NB4 (cell line): ENCODE results near the gene PDE11A.

Source experiments
- POLR2A ChIP-seq: IDR thresholded peaks from 2 replicates; pipeline ENCODE4 v1.6.1; 2011; ENCODE audit warnings: mild to moderate bottlenecking; ENCODE audit not compliant: insufficient read length; ENCODE audit errors: extremely low read depth
- TF ChIP-seq, protein P1 (sequence below): IDR thresholded peaks from one replicate; pipeline ENCODE4 v1.5.1; 2012; ENCODE audit warnings: low read depth, low read length

DNA sequence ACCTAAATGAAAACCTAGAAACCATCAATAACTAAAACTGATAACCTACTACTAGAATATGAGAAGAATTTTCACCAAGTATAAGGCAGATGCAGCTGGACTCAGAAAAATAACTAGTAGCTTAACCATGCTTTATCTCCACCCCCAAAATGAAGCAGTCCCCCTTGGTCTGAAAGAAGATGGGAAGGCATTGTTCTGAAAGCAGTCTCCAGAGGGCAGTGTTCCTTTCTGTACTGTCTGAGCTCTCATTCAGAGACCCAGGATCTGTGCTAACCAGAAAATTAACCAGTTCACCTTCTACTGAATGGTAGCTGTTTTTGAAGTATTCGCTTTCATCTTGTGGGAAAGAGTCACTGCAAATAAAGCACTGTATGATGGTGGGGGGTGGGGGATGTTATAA, 273.0 kb downstream of the PDE11A start:
- TF ChIP-seq POLR2A: no peak
- TF ChIP-seq, protein P1, sequence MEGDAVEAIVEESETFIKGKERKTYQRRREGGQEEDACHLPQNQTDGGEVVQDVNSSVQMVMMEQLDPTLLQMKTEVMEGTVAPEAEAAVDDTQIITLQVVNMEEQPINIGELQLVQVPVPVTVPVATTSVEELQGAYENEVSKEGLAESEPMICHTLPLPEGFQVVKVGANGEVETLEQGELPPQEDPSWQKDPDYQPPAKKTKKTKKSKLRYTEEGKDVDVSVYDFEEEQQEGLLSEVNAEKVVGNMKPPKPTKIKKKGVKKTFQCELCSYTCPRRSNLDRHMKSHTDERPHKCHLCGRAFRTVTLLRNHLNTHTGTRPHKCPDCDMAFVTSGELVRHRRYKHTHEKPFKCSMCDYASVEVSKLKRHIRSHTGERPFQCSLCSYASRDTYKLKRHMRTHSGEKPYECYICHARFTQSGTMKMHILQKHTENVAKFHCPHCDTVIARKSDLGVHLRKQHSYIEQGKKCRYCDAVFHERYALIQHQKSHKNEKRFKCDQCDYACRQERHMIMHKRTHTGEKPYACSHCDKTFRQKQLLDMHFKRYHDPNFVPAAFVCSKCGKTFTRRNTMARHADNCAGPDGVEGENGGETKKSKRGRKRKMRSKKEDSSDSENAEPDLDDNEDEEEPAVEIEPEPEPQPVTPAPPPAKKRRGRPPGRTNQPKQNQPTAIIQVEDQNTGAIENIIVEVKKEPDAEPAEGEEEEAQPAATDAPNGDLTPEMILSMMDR: peak; percentile 76
